GM18951 (cell line): ENCODE results near the gene HERC3.

Experiments
- POLR2A ChIP-seq: IDR thresholded peaks from 4 replicates; pipeline ENCODE4 v1.6.1; 2011; ENCODE audit warnings: mild to moderate bottlenecking; ENCODE audit not compliant: insufficient read length, insufficient read depth; ENCODE audit errors: extremely low read depth
- in situ Hi-C: fragments of 300-500 bp; cut with MboI; formaldehyde crosslinking; loops from one replicate; pipeline ENCODE4 v1.12.0; 2022; ENCODE audit warnings: low sequenced_read_pairs, mixed read lengths, inconsistent platforms; ENCODE audit not compliant: unreplicated experiment

The HERC3 gene

GRCh38 chr4:88591787-88592599, at the start of gene HERC3:
Gene HERC3 (plus strand): TSS chr4:88592480. CDS start chr4:88605824, 13,344 bp downstream.
- in situ Hi-C loops, result no loop called here
- TF ChIP-seq POLR2A, result peak; percentile 44

DNA sequence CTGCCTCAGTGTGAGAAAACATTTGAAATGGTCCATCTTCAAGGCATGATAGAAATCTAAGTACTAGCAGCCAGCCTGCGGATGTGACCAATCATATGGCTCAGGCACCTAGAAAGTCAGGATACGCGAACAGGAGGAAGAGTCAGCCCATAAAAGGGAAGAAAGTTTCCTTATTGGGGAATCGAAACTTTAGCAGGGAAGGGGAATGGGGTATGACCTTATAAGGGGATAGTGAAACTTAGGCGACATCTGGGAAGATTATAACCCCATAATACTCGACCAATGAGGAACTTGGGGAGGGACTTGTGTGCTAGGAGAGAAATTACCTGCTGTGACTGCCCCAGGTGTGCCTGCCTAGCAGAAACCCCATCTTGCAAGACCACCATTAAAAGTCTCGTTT, 42.5 kb upstream of the HERC3 start:
- in situ Hi-C loops, result loop anchor here (25.0 kb wide), 1 partner anchor 262 kb away; no protein-coding TSS in a partner anchor
- TF ChIP-seq POLR2A, result no peak

- in situ Hi-C loops, result no loop called here
- TF ChIP-seq POLR2A, result no peak
Measured at GRCh38 chr4:88567591-88567990, 24.7 kb upstream of the HERC3 start.

DNA sequence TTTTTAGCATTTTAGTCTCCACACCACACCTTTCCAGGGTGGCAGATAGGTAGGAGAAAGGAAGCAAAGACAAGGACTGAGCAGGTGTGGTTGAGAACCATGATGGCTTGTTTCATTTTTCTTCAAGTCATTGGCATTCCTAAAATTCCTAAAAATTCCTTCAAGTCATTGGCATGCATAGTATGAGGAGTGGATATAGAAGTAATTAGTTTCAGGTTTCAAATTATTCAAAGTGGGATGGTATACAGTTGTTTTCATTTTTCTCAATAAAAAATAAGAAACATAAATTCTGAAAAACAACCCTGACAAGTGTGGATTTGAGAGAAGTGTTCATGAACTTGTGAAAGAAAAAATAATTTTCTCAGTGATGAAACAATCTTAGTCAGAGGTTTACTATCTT, 22.3 kb upstream of the HERC3 start:
- in situ Hi-C loops, result no loop called here
- TF ChIP-seq POLR2A, result no peak

- TF ChIP-seq POLR2A, result no peak
- in situ Hi-C loops, result no loop called here
Measured at GRCh38 chr4:88573276-88573980, 18.9 kb upstream of the HERC3 start.

DNA sequence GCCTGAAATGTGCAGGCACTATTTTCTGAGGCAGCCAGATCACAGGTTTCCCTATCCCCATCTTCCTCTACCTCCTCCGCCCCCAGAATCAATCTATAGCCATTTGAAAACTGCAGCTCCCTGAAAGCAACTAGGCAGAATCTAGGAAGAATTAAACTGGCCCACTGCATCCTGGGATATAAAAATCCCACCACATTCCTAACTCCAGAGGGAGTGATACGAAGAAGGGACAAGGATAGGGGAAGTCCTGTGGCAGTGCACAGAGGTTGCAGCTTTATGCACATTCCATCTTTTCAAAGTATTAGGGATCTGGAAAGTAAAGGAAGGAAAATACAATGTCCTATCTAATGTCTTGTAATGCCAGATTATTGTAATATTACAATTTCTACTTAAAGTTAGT, 18.3 kb upstream of the HERC3 start:
- TF ChIP-seq POLR2A, result no peak
- in situ Hi-C loops, result no loop called here

- in situ Hi-C loops, result no loop called here
- no peak for TF ChIP-seq POLR2A
Measured at GRCh38 chr4:88575186-88575585, 17.1 kb upstream of the HERC3 start.

DNA sequence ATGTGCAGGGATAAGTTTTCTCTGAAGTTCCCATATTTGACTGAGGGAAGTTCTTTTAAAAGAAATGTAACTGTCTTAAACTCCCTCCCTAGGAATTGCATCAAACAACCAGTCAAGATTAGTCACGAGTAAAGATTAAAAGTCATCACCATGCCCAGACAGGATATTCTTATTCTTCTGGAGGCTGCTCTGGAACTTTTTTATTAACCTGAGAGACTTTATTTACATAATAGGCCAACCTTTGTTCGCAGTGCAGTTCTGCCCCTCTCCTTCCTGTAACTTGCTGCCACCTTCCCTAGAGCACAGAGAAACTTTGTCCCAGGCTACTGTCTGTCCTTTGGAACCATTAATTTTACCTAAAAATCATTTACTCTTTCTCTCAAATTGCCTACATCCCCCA, 9.8 kb upstream of the HERC3 start:
- in situ Hi-C loops, result no loop called here
- no peak for TF ChIP-seq POLR2A

GRCh38 chr4:88583631-88584470, 8.4 kb upstream of the HERC3 start:
- in situ Hi-C loops, result no loop called here
- TF ChIP-seq POLR2A, result no peak

DNA sequence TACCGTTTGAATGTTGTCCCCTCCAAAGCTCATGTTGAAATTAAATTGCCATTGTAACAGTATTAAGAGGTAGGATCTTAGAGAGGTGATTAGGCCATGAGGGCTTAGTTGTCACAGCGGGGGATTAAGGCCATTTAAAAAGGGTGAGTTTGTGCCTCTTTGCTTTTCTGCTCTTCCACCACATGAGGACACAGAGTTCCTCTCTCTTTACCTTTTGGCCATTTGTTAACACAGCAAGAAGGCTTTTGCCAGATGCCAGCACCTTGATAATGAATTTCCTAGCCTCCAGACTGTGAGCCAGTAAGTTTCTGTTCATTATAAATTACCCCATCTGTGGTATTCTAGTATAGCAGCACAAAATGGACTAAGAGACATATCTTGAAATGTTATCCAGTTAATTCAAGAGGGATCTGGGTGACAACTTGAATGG, 7.8 kb upstream of the HERC3 start:
- no peak for TF ChIP-seq POLR2A
- in situ Hi-C loops, result no loop called here

DNA sequence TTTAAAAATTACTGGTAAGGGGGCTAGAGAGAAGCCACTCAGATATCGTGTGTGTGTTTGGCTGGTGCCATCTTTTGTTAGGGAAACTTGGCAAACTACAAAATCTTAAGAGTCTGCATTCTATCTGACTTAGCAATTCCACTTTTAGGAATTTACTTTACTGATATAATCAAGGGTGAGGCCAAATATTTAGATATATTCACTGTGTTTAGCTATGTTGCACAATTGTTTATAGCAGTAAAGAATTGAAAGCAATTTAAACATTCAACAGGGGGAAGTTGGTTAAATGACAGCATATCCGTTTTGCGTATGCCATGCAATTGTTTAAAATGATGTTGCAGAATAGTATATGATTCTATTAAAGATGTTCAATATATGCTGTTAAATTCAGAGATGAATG, 6.4 kb upstream of the HERC3 start:
- TF ChIP-seq POLR2A, result no peak
- in situ Hi-C loops, result no loop called here

GRCh38 chr4:88587306-88587705, 5.0 kb upstream of the HERC3 start:
- TF ChIP-seq POLR2A, result no peak
- in situ Hi-C loops, result no loop called here
